BE2C (cell line): ENCODE results near the gene TMEM101.
"Not testable (repeated sequence)": the region's sequence is repeated elsewhere in the genome, so short reads cannot be mapped to it uniquely, and the experiment has no call there.

ENCODE experiments used
- DNase-seq: peaks from one replicate; pipeline ENCODE4 v3.0.0-alpha.2; 2020
- H3K27me3 ChIP-seq: fragments of 250-450 bp; sonication (Bioruptor Pico); 2 replicates; pipeline ENCODE4 v1.5.1; 2020; ENCODE audit warnings: mild to moderate bottlenecking
- H3K36me3 ChIP-seq: fragments of 250-450 bp; sonication (Bioruptor Pico); 2 replicates; pipeline ENCODE4 v1.5.1; 2020; ENCODE audit warnings: mild to moderate bottlenecking
- H3K4me1 ChIP-seq: fragments of 250-450 bp; sonication (Bioruptor Pico); 2 replicates; pipeline ENCODE4 v1.5.1; 2020
- H3K4me3 ChIP-seq: 2 replicates; pipeline ENCODE4 v1.5.1; 2011; ENCODE audit warnings: low read depth, low read length
- H3K9me3 ChIP-seq: fragments of 250-450 bp; sonication (Bioruptor Pico); 2 replicates; pipeline ENCODE4 v1.5.1; 2020
- TF ChIP-seq, protein P1 (sequence below): IDR thresholded peaks from 2 replicates; pipeline ENCODE4 v1.5.1; 2012; ENCODE audit warnings: mild to moderate bottlenecking, low read depth, low read length

TMEM101 gene

DNA sequence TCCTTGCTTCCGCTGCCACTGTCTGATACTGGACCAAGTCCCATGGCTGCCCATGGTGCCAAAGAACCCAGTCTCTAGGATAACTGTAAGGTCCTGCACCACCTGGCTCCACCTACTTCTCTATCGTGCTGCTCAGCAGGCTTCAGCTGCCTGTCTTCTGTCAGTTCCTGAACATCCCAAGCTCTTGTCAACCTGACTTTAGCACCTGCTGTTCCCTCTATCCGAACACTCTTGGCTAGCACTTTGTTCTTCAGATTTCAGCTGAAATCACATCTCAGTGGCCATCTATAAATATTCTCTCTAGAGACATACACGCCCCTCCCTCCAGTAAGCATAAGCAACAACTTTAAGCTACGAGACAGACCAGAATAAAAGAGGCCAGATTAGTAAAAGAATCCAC is 15.0 kb upstream of the TMEM101 start:
- H3K9me3 ChIP-seq, result no peaks in the 10 kb centered on the region

DNA sequence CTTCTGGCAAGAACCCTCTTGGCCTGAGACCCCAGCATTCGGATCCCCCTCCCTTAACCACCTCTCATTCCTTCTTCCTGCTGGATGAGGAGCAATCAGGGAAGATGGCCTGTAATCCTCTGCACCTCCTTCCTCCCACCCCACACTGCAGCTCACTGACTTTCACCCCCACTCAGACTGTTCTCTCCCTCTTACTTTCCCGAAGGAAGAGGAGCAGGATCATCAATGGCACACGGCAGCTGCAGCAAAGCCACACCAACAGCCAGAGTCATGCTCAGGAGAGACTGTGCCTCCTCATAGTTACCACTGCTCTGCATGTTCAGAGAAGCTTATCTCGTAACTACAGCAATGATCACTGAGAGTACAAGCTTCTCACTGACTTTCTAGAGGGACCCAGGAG is 10.1 kb upstream of the TMEM101 start:
- Histone ChIP-seq H3K36me3 (peaks cover 23% of the 10 kb centered on the region), H3K4me3 (no peak overlapping the region), H3K9me3 (no peaks in the 10 kb centered on the region), H3K4me1 (peaks cover 52% of the 10 kb centered on the region), H3K27me3 (no peaks in the 10 kb centered on the region)
- no peak for DNase-seq
- TF ChIP-seq, protein P1, sequence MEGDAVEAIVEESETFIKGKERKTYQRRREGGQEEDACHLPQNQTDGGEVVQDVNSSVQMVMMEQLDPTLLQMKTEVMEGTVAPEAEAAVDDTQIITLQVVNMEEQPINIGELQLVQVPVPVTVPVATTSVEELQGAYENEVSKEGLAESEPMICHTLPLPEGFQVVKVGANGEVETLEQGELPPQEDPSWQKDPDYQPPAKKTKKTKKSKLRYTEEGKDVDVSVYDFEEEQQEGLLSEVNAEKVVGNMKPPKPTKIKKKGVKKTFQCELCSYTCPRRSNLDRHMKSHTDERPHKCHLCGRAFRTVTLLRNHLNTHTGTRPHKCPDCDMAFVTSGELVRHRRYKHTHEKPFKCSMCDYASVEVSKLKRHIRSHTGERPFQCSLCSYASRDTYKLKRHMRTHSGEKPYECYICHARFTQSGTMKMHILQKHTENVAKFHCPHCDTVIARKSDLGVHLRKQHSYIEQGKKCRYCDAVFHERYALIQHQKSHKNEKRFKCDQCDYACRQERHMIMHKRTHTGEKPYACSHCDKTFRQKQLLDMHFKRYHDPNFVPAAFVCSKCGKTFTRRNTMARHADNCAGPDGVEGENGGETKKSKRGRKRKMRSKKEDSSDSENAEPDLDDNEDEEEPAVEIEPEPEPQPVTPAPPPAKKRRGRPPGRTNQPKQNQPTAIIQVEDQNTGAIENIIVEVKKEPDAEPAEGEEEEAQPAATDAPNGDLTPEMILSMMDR, result no peak

More for the DNA sequence above, 15.0 kb upstream of the TMEM101 start:
- Histone ChIP-seq H3K4me3 (no peak overlapping the region), H3K36me3 (peaks cover 39% of the 10 kb centered on the region), H3K27me3 (no peaks in the 10 kb centered on the region), H3K4me1 (peaks cover 14% of the 10 kb centered on the region)
- no peak for DNase-seq
- TF ChIP-seq, protein P1, result no peak

DNA sequence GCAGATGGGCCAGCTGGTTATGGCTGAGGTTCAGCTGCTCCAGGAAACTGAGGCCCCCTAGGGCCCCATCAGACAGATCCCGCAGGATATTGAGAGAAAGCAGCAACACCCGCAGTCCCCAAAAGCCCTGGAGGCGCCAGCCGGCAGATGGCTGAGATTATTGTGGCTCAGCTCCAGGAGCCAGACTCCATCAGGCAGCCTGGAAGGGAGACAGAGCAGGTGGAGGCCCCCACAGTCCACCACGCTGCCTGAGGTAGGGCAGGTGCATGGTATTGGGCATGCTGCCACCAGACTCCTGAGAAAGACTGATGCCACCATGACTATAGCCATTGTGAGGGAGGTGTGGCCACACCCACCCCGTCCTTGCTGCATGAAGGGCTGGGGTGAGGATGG is 9.5 kb upstream of the TMEM101 start:
- Histone ChIP-seq H3K4me3 (peak overlapping the region; percentile 22; the same call in 1 of the 2 replicates), H3K9me3 (no peaks in the 10 kb centered on the region), H3K4me1 (peaks cover 56% of the 10 kb centered on the region), H3K36me3 (peaks cover 23% of the 10 kb centered on the region), H3K27me3 (no peaks in the 10 kb centered on the region)
- TF ChIP-seq, protein P1, result no peak
- peak; percentile 87 for DNase-seq

DNA sequence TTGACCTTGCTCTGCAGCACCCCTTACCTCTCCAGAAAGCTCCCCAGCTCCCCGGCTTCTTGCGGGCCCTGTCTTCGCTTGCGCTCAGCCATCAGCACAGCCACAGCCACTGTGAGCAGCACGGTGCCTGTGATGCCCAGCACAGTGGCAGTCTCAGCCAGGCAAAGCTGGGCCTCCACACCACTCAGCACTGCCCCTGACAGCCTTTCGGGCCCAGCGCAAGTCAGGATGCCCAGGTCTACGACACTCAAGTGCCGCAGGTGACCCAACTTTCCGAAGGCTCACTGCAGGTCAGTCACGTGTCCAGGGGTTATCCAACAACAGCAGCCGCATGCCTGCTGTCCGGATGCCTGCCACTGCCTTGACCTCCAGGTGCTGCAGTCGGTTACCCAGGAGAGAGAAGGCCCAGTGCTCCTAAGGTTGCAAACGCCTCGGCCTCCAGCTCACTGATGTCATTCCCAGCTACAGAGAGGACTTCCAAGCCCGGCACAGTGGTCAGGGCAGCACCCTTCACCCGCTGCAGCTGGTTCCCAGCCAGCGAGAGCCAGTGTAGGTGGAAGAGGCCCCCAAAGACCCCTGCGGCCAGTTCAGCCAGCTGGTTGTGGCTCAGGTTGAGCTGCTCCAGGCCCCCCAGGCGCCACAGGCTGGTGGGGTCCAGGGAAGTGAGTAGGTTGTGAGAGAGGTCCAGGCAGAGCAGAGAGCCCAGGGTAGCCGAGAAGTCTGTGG is 8.9 kb upstream of the TMEM101 start:
- Histone ChIP-seq H3K9me3 (no peaks in the 10 kb centered on the region), H3K4me1 (peaks cover 60% of the 10 kb centered on the region), H3K27me3 (no peaks in the 10 kb centered on the region), H3K4me3 (peak overlapping the region; percentile 22), H3K36me3 (peaks cover 19% of the 10 kb centered on the region)
- DNase-seq, result no peak
- TF ChIP-seq, protein P1, result no peak

DNA sequence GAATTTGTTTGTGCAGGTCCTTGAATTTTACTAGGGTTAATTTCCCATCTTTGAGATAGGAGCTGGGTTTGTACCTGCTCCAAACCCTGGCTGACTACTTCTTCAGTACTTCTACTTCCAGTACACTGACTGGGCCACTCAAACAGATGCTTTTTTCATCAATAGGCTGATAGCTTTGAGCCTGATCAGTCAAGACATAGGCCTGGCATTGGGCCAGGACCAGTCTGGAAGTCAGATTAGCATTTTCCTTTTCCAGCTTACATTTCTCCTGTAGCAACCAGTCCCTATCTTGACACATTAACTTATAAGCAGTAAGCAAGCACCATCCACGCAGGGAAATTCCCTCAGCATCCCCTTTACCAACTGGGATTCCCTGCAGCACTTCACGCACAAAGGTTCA is 7.5 kb upstream of the TMEM101 start:
- H3K36me3 ChIP-seq, result peaks cover 19% of the 10 kb centered on the region
- TF ChIP-seq, protein P1, result no peak
- peak; percentile 59 for DNase-seq
- H3K4me1 ChIP-seq, result peaks cover 65% of the 10 kb centered on the region
- peak overlapping the region; percentile 2; the same call in 1 of the 2 replicates for H3K4me3 ChIP-seq
- H3K9me3 ChIP-seq, result no peaks in the 10 kb centered on the region
- H3K27me3 ChIP-seq, result no peaks in the 10 kb centered on the region

DNA sequence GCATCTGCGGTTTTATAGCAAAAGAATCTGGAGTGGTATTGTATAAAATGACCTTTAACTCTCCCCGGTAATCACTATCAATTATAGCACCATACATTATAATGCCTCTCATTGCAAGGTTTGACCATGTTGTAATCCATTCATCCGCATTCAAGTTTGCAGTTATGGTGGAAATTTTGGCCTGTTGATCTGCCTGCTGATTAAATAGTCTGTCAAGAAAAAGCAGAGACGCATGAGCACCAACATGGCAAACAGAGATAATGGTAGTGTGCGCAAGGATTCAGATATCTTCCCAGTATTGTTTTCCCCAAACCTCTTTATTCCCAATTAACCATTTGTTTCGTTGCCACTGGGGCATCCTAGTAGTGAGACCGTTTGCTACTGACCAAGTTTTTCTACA is 6.5 kb upstream of the TMEM101 start:
- not testable (repeated sequence) for H3K9me3 ChIP-seq, H3K4me3 ChIP-seq, H3K27me3 ChIP-seq, DNase-seq
- Histone ChIP-seq H3K4me1 (peaks cover 63% of the 10 kb centered on the region), H3K36me3 (peaks cover 19% of the 10 kb centered on the region)
